ENCODE measurements around the gene TRAPPC11. TPM values are rescaled to one million over a fixed set of nuclear protein-coding genes. Genes with fewer than 3 reads are reported as not detected.
"Not testable (repeated sequence)": the region's sequence is repeated elsewhere in the genome, so short reads cannot be mapped to it uniquely, and the experiment has no call there.

TRAPPC11 gene
- polyA plus RNA-seq (ENCODE audit: insufficient read length in 4 of 4) = 10 to 100 TPM; 34.7 to 41.9 (median 39.1) TPM

GRCh38 chr4:183659029-183659871 is at the start of gene TRAPPC11, which contains the start of gene RWDD4:
TRAPPC11 (plus strand) TSS chr4:183659293; CDS start chr4:183663868, 4,575 bp downstream.
RWDD4 (minus strand) TSS chr4:183659185; CDS start chr4:183658952, 233 bp downstream.
- DNase-seq (ENCODE audit: low read depth in 4 of 4, low spot score in 3 of 4) = peak; percentile 96 to 99 (median 98)

- no peak for DNase-seq (ENCODE audit: low read depth in 4 of 4, low spot score in 3 of 4)
Measured at GRCh38 chr4:183610033-183610432, 49.1 kb upstream of the TRAPPC11 start.

GRCh38 chr4:183610613-183611012 is 48.5 kb upstream of the TRAPPC11 start:
- DNase-seq (ENCODE audit: low read depth in 4 of 4, low spot score in 3 of 4) = no peak

GRCh38 chr4:183611210-183611830 is 47.8 kb upstream of the TRAPPC11 start:
- no peak for DNase-seq (ENCODE audit: low read depth in 4 of 4, low spot score in 3 of 4)

- DNase-seq (ENCODE audit: low read depth in 4 of 4, low spot score in 3 of 4) = no peak
Measured at GRCh38 chr4:183612329-183613250, 46.5 kb upstream of the TRAPPC11 start.

GRCh38 chr4:183617075-183617474 is 42.0 kb upstream of the TRAPPC11 start:
- DNase-seq (ENCODE audit: low read depth in 4 of 4, low spot score in 3 of 4) = no peak

- no peak for DNase-seq (ENCODE audit: low read depth in 4 of 4, low spot score in 3 of 4)
Measured at GRCh38 chr4:183618681-183619080, 40.4 kb upstream of the TRAPPC11 start.

GRCh38 chr4:183620421-183620820 is 38.7 kb upstream of the TRAPPC11 start:
- no peak for DNase-seq (ENCODE audit: low read depth in 4 of 4, low spot score in 3 of 4)

- DNase-seq (ENCODE audit: low read depth in 4 of 4, low spot score in 3 of 4) = no peak
Measured at GRCh38 chr4:183621875-183622274, 37.2 kb upstream of the TRAPPC11 start.

- no peak for DNase-seq (ENCODE audit: low read depth in 4 of 4, low spot score in 3 of 4)
Measured at GRCh38 chr4:183624548-183624947, 34.5 kb upstream of the TRAPPC11 start.

GRCh38 chr4:183626168-183626567 is 32.9 kb upstream of the TRAPPC11 start:
- no peak for DNase-seq (ENCODE audit: low read depth in 4 of 4, low spot score in 3 of 4)

- DNase-seq (ENCODE audit: low read depth in 4 of 4, low spot score in 3 of 4) = not testable (repeated sequence)
Measured at GRCh38 chr4:183627286-183627685, 31.8 kb upstream of the TRAPPC11 start.

GRCh38 chr4:183627979-183628588 is 31.0 kb upstream of the TRAPPC11 start:
- DNase-seq (ENCODE audit: low read depth in 4 of 4, low spot score in 3 of 4) = no peak

GRCh38 chr4:183631577-183632198 is 27.4 kb upstream of the TRAPPC11 start:
- DNase-seq (ENCODE audit: low read depth in 4 of 4, low spot score in 3 of 4) = no peak

GRCh38 chr4:183632689-183633088 is 26.4 kb upstream of the TRAPPC11 start:
- no peak for DNase-seq (ENCODE audit: low read depth in 4 of 4, low spot score in 3 of 4)

- DNase-seq (ENCODE audit: low read depth in 4 of 4, low spot score in 3 of 4) = no peak
Measured at GRCh38 chr4:183633476-183634400, 25.4 kb upstream of the TRAPPC11 start.

GRCh38 chr4:183635321-183635720 is 23.8 kb upstream of the TRAPPC11 start:
- DNase-seq (ENCODE audit: low read depth in 4 of 4, low spot score in 3 of 4) = peak in 2 of 4 donors; percentile 16 to 38

GRCh38 chr4:183635741-183636140 is 23.4 kb upstream of the TRAPPC11 start:
- DNase-seq (ENCODE audit: low read depth in 4 of 4, low spot score in 3 of 4) = no peak

- DNase-seq (ENCODE audit: low read depth in 4 of 4, low spot score in 3 of 4) = no peak
Measured at GRCh38 chr4:183636503-183636902, 22.6 kb upstream of the TRAPPC11 start.

Measured in right renal pelvis (tissue), 4 donors.